GM12891 (cell line): ENCODE measurements around the gene PLEKHG5.

Experiments
- POLR2AphosphoS5 ChIP-seq: IDR thresholded peaks from 2 replicates; pipeline ENCODE4 v1.6.1; 2011; ENCODE audit warnings: low read depth, low read length, control low read depth
- POU2F2 ChIP-seq: IDR thresholded peaks from 2 replicates; pipeline ENCODE4 v1.6.1; 2011; ENCODE audit warnings: low read depth, mild to moderate bottlenecking, control low read depth, low read length, moderate library complexity
- TAF1 ChIP-seq: IDR thresholded peaks from 2 replicates; pipeline ENCODE4 v1.6.1; 2011; ENCODE audit warnings: low read depth, low read length, control low read depth

- TF ChIP-seq TAF1, result no peak
- TF ChIP-seq POU2F2, result no peak
- no peak for TF ChIP-seq POLR2AphosphoS5
Measured at GRCh38 chr1:6512245-6512907, 20.9 kb upstream of the PLEKHG5 start.
